ENCODE results near the gene TGFB1I1.

The TGFB1I1 gene

DNA sequence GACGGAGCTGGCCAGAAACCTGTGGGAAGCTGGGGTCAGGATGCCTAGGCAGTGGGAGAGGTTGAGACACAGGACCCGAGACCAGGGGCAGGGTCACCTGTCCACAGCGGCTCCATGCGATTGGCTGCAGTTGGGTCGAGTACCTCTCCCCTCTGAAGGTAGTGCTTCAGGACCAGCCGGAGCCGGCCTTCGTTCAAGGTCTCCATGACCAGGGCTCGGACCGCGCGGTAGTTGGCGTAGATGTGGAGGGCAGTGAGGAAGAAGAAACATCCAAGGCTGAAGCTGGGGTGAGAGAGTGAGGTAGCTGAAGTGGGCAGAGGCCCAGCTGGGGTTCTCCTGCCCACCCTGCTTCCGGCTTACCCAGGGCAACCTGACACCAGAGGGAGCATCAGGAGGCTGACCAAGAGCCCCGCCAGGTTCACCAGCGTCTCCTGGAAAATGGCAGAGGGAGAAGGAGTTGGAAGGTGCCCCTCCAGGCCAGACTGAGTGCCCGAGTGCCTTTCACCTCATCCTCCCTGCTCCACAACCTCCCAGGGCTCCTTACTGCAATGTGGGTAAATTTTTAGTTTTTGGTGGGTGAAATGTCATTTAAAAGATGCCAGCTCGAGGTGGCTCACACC lies 21.7 kb downstream of the TGFB1I1 start:
- TF ChIP-seq, protein P1, sequence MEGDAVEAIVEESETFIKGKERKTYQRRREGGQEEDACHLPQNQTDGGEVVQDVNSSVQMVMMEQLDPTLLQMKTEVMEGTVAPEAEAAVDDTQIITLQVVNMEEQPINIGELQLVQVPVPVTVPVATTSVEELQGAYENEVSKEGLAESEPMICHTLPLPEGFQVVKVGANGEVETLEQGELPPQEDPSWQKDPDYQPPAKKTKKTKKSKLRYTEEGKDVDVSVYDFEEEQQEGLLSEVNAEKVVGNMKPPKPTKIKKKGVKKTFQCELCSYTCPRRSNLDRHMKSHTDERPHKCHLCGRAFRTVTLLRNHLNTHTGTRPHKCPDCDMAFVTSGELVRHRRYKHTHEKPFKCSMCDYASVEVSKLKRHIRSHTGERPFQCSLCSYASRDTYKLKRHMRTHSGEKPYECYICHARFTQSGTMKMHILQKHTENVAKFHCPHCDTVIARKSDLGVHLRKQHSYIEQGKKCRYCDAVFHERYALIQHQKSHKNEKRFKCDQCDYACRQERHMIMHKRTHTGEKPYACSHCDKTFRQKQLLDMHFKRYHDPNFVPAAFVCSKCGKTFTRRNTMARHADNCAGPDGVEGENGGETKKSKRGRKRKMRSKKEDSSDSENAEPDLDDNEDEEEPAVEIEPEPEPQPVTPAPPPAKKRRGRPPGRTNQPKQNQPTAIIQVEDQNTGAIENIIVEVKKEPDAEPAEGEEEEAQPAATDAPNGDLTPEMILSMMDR (IDR thresholded peaks at IDR 0.05; ENCODE audit: low read length): no peak
- no peak for TF ChIP-seq EZH2 (IDR thresholded peaks at IDR 0.05; ENCODE audit: borderline replicate concordance, low read length)
- Histone ChIP-seq H3F3A (ENCODE audit: insufficient read depth, low read length) (no peaks in the 10 kb centered on the region), H3K27ac (ENCODE audit: low read depth, low read length, poor library complexity, severe bottlenecking) (no peak overlapping the region), H3K4me1 (ENCODE audit: insufficient read depth, low read length, severe bottlenecking) (no peaks in the 10 kb centered on the region), H3K36me3 (ENCODE audit: insufficient read depth, low read length) (no peaks in the 10 kb centered on the region), H2AFZ (ENCODE audit: low read length) (no peak overlapping the region), H3K27me3 (ENCODE audit: insufficient read depth, low read length) (no peaks in the 10 kb centered on the region), H3K9ac (ENCODE audit: low read length) (no peak overlapping the region), H3K4me3 (ENCODE audit: low read depth, low read length, poor library complexity, severe bottlenecking) (no peak overlapping the region), H3K9me3 (ENCODE audit: low read length) (no peaks in the 10 kb centered on the region), H3K9me2 (ENCODE audit: low read depth, low read length) (no peaks in the 10 kb centered on the region), H4K20me1 (ENCODE audit: insufficient read depth, low read length) (no peaks in the 10 kb centered on the region), H3K79me2 (ENCODE audit: insufficient read depth, low read length) (no peaks in the 10 kb centered on the region), H3K4me2 (ENCODE audit: low read length) (no peak overlapping the region)

DNA sequence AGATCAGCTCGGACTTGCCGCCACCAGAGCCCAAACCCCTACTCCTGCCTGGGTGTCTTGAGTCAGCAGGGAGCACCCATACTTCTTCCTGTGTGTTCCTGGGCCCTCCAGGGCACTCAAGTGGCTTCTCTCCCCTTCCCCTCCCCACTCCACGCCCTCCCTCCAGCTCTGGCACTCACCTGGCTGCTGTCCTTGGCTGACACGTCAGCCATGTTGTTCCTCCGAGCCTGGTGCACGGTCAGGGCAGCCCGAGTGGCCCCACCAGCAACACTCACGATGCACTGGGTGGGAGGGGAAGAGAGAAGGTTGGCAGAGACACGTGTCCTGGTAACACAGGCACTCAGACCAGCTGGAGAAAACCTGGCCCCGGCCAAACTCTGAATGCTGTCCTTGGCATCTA lies 24.7 kb downstream of the TGFB1I1 start:
- Histone ChIP-seq H3K4me1 (ENCODE audit: insufficient read depth, low read length, severe bottlenecking) (no peaks in the 10 kb centered on the region), H3K27me3 (ENCODE audit: insufficient read depth, low read length) (no peaks in the 10 kb centered on the region), H3K79me2 (ENCODE audit: insufficient read depth, low read length) (no peaks in the 10 kb centered on the region), H3K4me2 (ENCODE audit: low read length) (no peak overlapping the region), H3K36me3 (ENCODE audit: insufficient read depth, low read length) (no peaks in the 10 kb centered on the region), H3K9me2 (ENCODE audit: low read depth, low read length) (no peaks in the 10 kb centered on the region), H3F3A (ENCODE audit: insufficient read depth, low read length) (no peaks in the 10 kb centered on the region), H4K20me1 (ENCODE audit: insufficient read depth, low read length) (no peaks in the 10 kb centered on the region), H3K9me3 (ENCODE audit: low read length) (no peaks in the 10 kb centered on the region), H3K27ac (ENCODE audit: low read depth, low read length, poor library complexity, severe bottlenecking) (no peak overlapping the region), H2AFZ (ENCODE audit: low read length) (no peak overlapping the region), H3K4me3 (ENCODE audit: low read depth, low read length, poor library complexity, severe bottlenecking) (no peak overlapping the region), H3K9ac (ENCODE audit: low read length) (no peak overlapping the region)
- TF ChIP-seq, protein P1 (IDR thresholded peaks at IDR 0.05; ENCODE audit: low read length): no peak
- no peak for TF ChIP-seq EZH2 (IDR thresholded peaks at IDR 0.05; ENCODE audit: borderline replicate concordance, low read length)

DNA sequence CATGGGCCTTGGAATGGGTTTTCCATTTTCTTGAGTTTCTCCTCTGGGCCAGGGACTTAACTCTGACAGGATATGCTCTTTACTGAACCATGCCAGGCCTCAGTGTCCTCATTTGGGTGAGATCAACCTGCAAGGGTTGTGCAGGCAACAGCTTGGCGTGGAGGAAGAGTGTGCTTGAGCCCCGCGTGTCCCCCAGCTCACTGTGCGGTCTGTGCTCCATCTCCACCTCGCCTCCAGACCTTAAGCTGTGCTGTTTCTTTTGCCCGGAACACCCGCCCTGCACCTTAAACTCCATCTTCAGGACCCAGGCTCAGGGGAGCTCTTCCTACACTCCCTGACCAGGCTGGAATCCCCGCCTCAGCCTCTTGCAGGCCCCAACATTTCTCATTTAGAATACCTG lies 26.5 kb downstream of the TGFB1I1 start:
- Histone ChIP-seq H4K20me1 (ENCODE audit: insufficient read depth, low read length) (no peaks in the 10 kb centered on the region), H3K4me3 (ENCODE audit: low read depth, low read length, poor library complexity, severe bottlenecking) (no peak overlapping the region), H3K27me3 (ENCODE audit: insufficient read depth, low read length) (no peaks in the 10 kb centered on the region), H3K9ac (ENCODE audit: low read length) (no peak overlapping the region), H3K4me2 (ENCODE audit: low read length) (no peak overlapping the region), H3K36me3 (ENCODE audit: insufficient read depth, low read length) (no peaks in the 10 kb centered on the region), H3K9me3 (ENCODE audit: low read length) (no peaks in the 10 kb centered on the region), H3K9me2 (ENCODE audit: low read depth, low read length) (no peaks in the 10 kb centered on the region), H2AFZ (ENCODE audit: low read length) (no peak overlapping the region), H3K4me1 (ENCODE audit: insufficient read depth, low read length, severe bottlenecking) (no peaks in the 10 kb centered on the region), H3K27ac (ENCODE audit: low read depth, low read length, poor library complexity, severe bottlenecking) (no peak overlapping the region), H3F3A (ENCODE audit: insufficient read depth, low read length) (no peaks in the 10 kb centered on the region), H3K79me2 (ENCODE audit: insufficient read depth, low read length) (no peaks in the 10 kb centered on the region)
- TF ChIP-seq, protein P1 (IDR thresholded peaks at IDR 0.05; ENCODE audit: low read length): no peak

Measured in OCI-LY1 (cell line).